Tibial nerve (tissue), 4 donors: ENCODE data around the gene ATG12.

ENCODE experiments used
- CTCF ChIP-seq, 5 experiments: fragments of 200-600 bp in 3 of 5; fragments of 450-650 bp in 2 of 5; sonication (generic) in 3 of 5; IDR thresholded peaks; one replicate each; pipeline ENCODE4 v1.5.1; 2016 to 2019; ENCODE audit warnings: antibody characterized with exemption in 5 of 5, mild to moderate bottlenecking in 3 of 5, moderate library complexity in 2 of 5
- EP300 ChIP-seq, 2 donors: sonication (generic); formaldehyde crosslinking; IDR thresholded peaks; one replicate each; pipeline ENCODE4 v1.6.1; 2017; ENCODE audit warnings: antibody characterized with exemption in 2 of 2, mild to moderate bottlenecking in 1 of 2
- POLR2A ChIP-seq, 2 donors: fragments of 450-650 bp; IDR thresholded peaks; one replicate each; pipeline ENCODE4 v1.6.1; 2017; ENCODE audit warnings: antibody characterized with exemption in 2 of 2, mild to moderate bottlenecking in 2 of 2, moderate library complexity in 2 of 2

- TF ChIP-seq CTCF (IDR thresholded peaks at IDR 0.05) (no peak), EP300 (IDR thresholded peaks at IDR 0.05) (no peak), POLR2A (IDR thresholded peaks at IDR 0.05) (no peak)
Observed at GRCh38 chr5:115829913-115830312, 11.5 kb downstream of the ATG12 start.
